ENCODE results near the gene PSEN2. TPM values are rescaled to one million over a fixed set of nuclear protein-coding genes. Genes with fewer than 3 reads are reported as not detected.

Gene PSEN2
- total and polyA plus RNA-seq, 2 of the 8 experiments (the other 6 are each of a cell fraction or from before 2014, with no cell fraction given), result 22.9 to 29.0 TPM

DNA sequence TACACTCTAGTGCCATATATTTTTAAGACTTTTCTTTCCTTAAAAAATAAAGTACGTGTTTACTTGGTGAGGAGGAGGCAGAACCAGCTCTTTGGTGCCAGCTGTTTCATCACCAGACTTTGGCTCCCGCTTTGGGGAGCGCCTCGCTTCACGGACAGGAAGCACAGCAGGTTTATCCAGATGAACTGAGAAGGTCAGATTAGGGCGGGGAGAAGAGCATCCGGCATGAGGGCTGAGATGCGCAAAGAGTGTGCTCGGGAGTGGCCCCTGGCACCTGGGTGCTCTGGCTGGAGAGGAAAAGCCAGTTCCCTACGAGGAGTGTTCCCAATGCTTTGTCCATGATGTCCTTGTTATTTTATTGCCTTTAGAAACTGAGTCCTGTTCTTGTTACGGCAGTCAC, 25.2 kb downstream of the PSEN2 start:
- Histone ChIP-seq H2BK120ac (replicated peaks; ENCODE audit: low read depth, low read length) (no peak overlapping the region), H3K27ac (ENCODE audit: low read depth, low read length) (no peak overlapping the region), H3K36me3 (ENCODE audit: control insufficient read depth in 2 of 4, insufficient read depth in 4 of 4, low read length in 3 of 4) (peaks cover 4 to 13% (median 8%) of the 10 kb centered on the region in 4 experiments; a peak in 3 of 8 replicates), H3K23ac (ENCODE audit: insufficient read length) (no peak overlapping the region), H2BK15ac (ENCODE audit: low read length) (no peak overlapping the region), H3K4me1 (replicated peaks in 1 of 4; ENCODE audit: control insufficient read depth in 3 of 4, insufficient read depth in 4 of 4, low read length in 3 of 4) (no peaks in the 10 kb centered on the region), H4K8ac (ENCODE audit: extremely low read depth, insufficient read depth, low read length) (no peak overlapping the region), H3K9ac (replicated peaks in 1 of 4; ENCODE audit: extremely low read depth in 1 of 4, low read depth in 3 of 4, low read length in 3 of 4) (no peak overlapping the region), H3K14ac (ENCODE audit: insufficient read length) (no peak overlapping the region), H2AFZ (ENCODE audit: low read length) (no peak overlapping the region), H3K27me3 (replicated peaks in 1 of 4; ENCODE audit: control insufficient read depth in 3 of 4, extremely low read depth in 1 of 4, insufficient read depth in 3 of 4, low read length in 3 of 4) (no peaks in the 10 kb centered on the region), H2BK5ac (ENCODE audit: low read depth, low read length) (no peak overlapping the region), H3K9me3 (ENCODE audit: insufficient read depth in 2 of 2, low read depth in 1 of 2, low read length in 1 of 2) (no peaks in the 10 kb centered on the region), H2BK20ac (ENCODE audit: low read length) (no peak overlapping the region), H2BK12ac (ENCODE audit: low read depth, low read length) (no peak overlapping the region), H3K4ac (replicated peaks; ENCODE audit: insufficient read length, low read depth, low read length) (no peak overlapping the region), H3K4me3 (ENCODE audit: extremely low read depth in 1 of 4, insufficient read depth in 2 of 4, low read depth in 3 of 4, low read length in 4 of 4) (no peak overlapping the region), H3K56ac (replicated peaks; ENCODE audit: insufficient read length, low read depth, low read length) (no peak overlapping the region), H3K23me2 (ENCODE audit: low read depth, low read length) (no peaks in the 10 kb centered on the region), H2AK5ac (ENCODE audit: low read depth, low read length) (no peak overlapping the region), H4K91ac (replicated peaks; ENCODE audit: insufficient read length, low read length) (no peak overlapping the region), H3K18ac (ENCODE audit: extremely low read depth, low read length) (no peak overlapping the region), H4K20me1 (replicated peaks in 1 of 2; ENCODE audit: control insufficient read depth in 1 of 2, insufficient read depth in 2 of 2, low read length in 2 of 2) (peaks cover 0 to 3% of the 10 kb centered on the region in 2 experiments), H3K4me2 (ENCODE audit: insufficient read depth in 1 of 2, low read depth in 2 of 2, low read length in 2 of 2) (no peak overlapping the region), H3K79me2 (ENCODE audit: control insufficient read depth in 1 of 2, insufficient read depth in 2 of 2, low read length in 2 of 2) (no peaks in the 10 kb centered on the region), H3K79me1 (ENCODE audit: low read depth, low read length) (no peaks in the 10 kb centered on the region), H4K5ac (ENCODE audit: insufficient read length, low read depth, low read length) (no peak overlapping the region)
- WGBS, 2 experiments (ENCODE audit: extremely low coverage in 1 of 2, insufficient coverage in 1 of 2, insufficient read length in 1 of 2, insufficient replicate concordance in 2 of 2, low coverage in 1 of 2, low lambda C conversion rate in 2 of 2, missing lambda C conversion rate in 1 of 2), result 89% methylated on average over 11 of the region's 11 CpGs; no CpG with 5 or more reads in 1 of the 2 experiments
- CTCF ChIA-PET (ENCODE audit: partially characterized antibody), result interaction anchor here (1.2 kb wide), 1 partner anchor 200 kb away, joined by 3 read pairs; no protein-coding TSS in a partner anchor
- POLR2A ChIA-PET (ENCODE audit: partially characterized antibody), result no interaction called here
- DNase-seq (ENCODE audit: low read depth in 1 of 2, low spot score in 2 of 2) (no peak), FAIRE-seq (no peak)
- no peak for TF ChIP-seq EZH2 (IDR thresholded peaks at IDR 0.05; ENCODE audit: low read depth, low read length, severe bottlenecking)
- TF ChIP-seq RBBP5 (IDR thresholded peaks at IDR 0.05; ENCODE audit: borderline replicate concordance, low read depth, low read length), result no peak
- no peak for TF ChIP-seq GABPA (IDR thresholded peaks at IDR 0.05; ENCODE audit: borderline replicate concordance, insufficient read depth, low read length)
- no peak for TF ChIP-seq CREB1 (IDR thresholded peaks at IDR 0.05)
- TF ChIP-seq, protein P1, sequence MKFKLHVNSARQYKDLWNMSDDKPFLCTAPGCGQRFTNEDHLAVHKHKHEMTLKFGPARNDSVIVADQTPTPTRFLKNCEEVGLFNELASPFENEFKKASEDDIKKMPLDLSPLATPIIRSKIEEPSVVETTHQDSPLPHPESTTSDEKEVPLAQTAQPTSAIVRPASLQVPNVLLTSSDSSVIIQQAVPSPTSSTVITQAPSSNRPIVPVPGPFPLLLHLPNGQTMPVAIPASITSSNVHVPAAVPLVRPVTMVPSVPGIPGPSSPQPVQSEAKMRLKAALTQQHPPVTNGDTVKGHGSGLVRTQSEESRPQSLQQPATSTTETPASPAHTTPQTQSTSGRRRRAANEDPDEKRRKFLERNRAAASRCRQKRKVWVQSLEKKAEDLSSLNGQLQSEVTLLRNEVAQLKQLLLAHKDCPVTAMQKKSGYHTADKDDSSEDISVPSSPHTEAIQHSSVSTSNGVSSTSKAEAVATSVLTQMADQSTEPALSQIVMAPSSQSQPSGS (IDR thresholded peaks at IDR 0.05; ENCODE audit: low read length), result no peak
- no peak for TF ChIP-seq FOSL1 (IDR thresholded peaks at IDR 0.05; ENCODE audit: insufficient read depth, low read depth, low read length)
- no peak for TF ChIP-seq SUZ12 (IDR thresholded peaks at IDR 0.05; ENCODE audit: low read length)
- no peak for TF ChIP-seq KDM4A (IDR thresholded peaks at IDR 0.05; ENCODE audit: low read depth, low read length, severe bottlenecking)
- TF ChIP-seq BRCA1 (IDR thresholded peaks at IDR 0.05; ENCODE audit: low read depth, low read length), result no peak
- TF ChIP-seq SP2 (IDR thresholded peaks at IDR 0.05; ENCODE audit: low read length), result no peak
- no peak for TF ChIP-seq SAP30 (IDR thresholded peaks at IDR 0.05; ENCODE audit: insufficient read depth, insufficient replicate concordance, low read length)
- TF ChIP-seq KDM5A (IDR thresholded peaks at IDR 0.05; ENCODE audit: low read length), result no peak
- no peak for TF ChIP-seq ASH2L (IDR thresholded peaks at IDR 0.05; ENCODE audit: low read length)
